ENCODE results near the gene OGDHL. TPM values are rescaled to one million over a fixed set of nuclear protein-coding genes. Genes with fewer than 3 reads are reported as not detected.
A peak's percentile ranks its signal among the peaks of the same experiment; 100 is the strongest.
"Not testable (repeated sequence)": the region's sequence is repeated elsewhere in the genome, so short reads cannot be mapped to it uniquely, and the experiment has no call there.

OGDHL gene
- total and polyA plus RNA-seq, 9 of the 15 experiments (the other 6 are each of a cell fraction or from before 2014, with no cell fraction given): 0.01 to 1.8 (median 0.91) TPM

GRCh38 chr10:49771046-49771445 is 8.9 kb upstream of the OGDHL start:
- CTCF ChIA-PET (ENCODE audit: low intra/inter-chr PET ratio); H3K4me3 ChIP-seq; DNase-seq (ENCODE audit: extremely low read depth in 1 of 4, low spot score in 3 of 4); H2AFZ ChIP-seq (ENCODE audit: low read depth, low read length); in situ Hi-C loops (cut with MboI); FAIRE-seq; H3K9me1 ChIP-seq (ENCODE audit: control insufficient read depth, insufficient read depth, low read length); H3K9ac ChIP-seq (ENCODE audit: insufficient read depth in 1 of 2, low read depth in 2 of 2, low read length in 2 of 2); H3K9me3 ChIP-seq (replicated peaks; ENCODE audit: control insufficient read depth, insufficient read depth, low read depth, low read length); H3K4me2 ChIP-seq (ENCODE audit: insufficient read depth, low read length); H4K20me1 ChIP-seq (replicated peaks; ENCODE audit: control insufficient read depth, insufficient read depth, low read length); H3K4me1 ChIP-seq (replicated peaks in 1 of 2; ENCODE audit: control insufficient read depth in 2 of 2, insufficient read depth in 2 of 2, low read length in 2 of 2); POLR2A ChIA-PET; H3K27ac ChIP-seq (ENCODE audit: extremely low read depth, low read depth, low read length); H3K36me3 ChIP-seq (ENCODE audit: control insufficient read depth, insufficient read depth, low read length); intact Hi-C loops (cut with micrococcal nuclease); H3K79me2 ChIP-seq (ENCODE audit: control insufficient read depth, insufficient read depth, low read length); ATAC-seq; BruUV-seq (replicated peaks): not testable (repeated sequence)
- WGBS (ENCODE audit: insufficient coverage, low coverage, missing lambda C conversion rate): 7% methylated on average over 11 of the region's 11 CpGs
- peaks cover 24 to 32% of the 10 kb centered on the region in 2 experiments for H3K27me3 ChIP-seq (ENCODE audit: control insufficient read depth in 2 of 2, insufficient read depth in 2 of 2, low read length in 2 of 2)

GRCh38 chr10:49769692-49770091 is 7.6 kb upstream of the OGDHL start:
- no peaks in the 10 kb centered on the region for H3K36me3 ChIP-seq (ENCODE audit: control insufficient read depth, insufficient read depth, low read length)
- no peaks in the 10 kb centered on the region for H3K4me1 ChIP-seq (replicated peaks in 1 of 2; ENCODE audit: control insufficient read depth in 2 of 2, insufficient read depth in 2 of 2, low read length in 2 of 2)
- ATAC-seq: no peak
- H3K27ac ChIP-seq (ENCODE audit: extremely low read depth, low read depth, low read length): no peak overlapping the region
- H2AFZ ChIP-seq (ENCODE audit: low read depth, low read length): no peak overlapping the region
- H3K4me3 ChIP-seq: no peak overlapping the region
- 0% methylated on average over 6 of the region's 8 CpGs for WGBS (ENCODE audit: insufficient coverage, low coverage, missing lambda C conversion rate)
- FAIRE-seq: no peak
- no peaks in the 10 kb centered on the region for H3K79me2 ChIP-seq (ENCODE audit: control insufficient read depth, insufficient read depth, low read length)
- TF ChIP-seq RREB1 (CRISPR knock-in tag; IDR thresholded peaks at IDR 0.05) (no peak), ZNF512 (tag; IDR thresholded peaks at IDR 0.05) (peak; percentile 51; the same call in 1 of the 2 replicates), SMARCA5 (IDR thresholded peaks at IDR 0.05) (no peak), HDAC6 (IDR thresholded peaks at IDR 0.05; ENCODE audit: low read depth, low read length) (no peak), POLR2G (IDR thresholded peaks at IDR 0.05; ENCODE audit: low read depth, low read length) (no peak)
- H3K4me2 ChIP-seq (ENCODE audit: insufficient read depth, low read length): no peak overlapping the region
- no peaks in the 10 kb centered on the region for H3K9me1 ChIP-seq (ENCODE audit: control insufficient read depth, insufficient read depth, low read length)
- POLR2A ChIA-PET: no interaction called here
- in situ Hi-C loops (cut with MboI) (no loop called here), intact Hi-C loops (cut with micrococcal nuclease) (no loop called here)
- no peaks in the 10 kb centered on the region for H4K20me1 ChIP-seq (replicated peaks; ENCODE audit: control insufficient read depth, insufficient read depth, low read length)
- CTCF ChIA-PET (ENCODE audit: low intra/inter-chr PET ratio): no interaction called here
- H3K9ac ChIP-seq (ENCODE audit: insufficient read depth in 1 of 2, low read depth in 2 of 2, low read length in 2 of 2): no peak overlapping the region
- H3K27me3 ChIP-seq (ENCODE audit: control insufficient read depth in 2 of 2, insufficient read depth in 2 of 2, low read length in 2 of 2): peaks cover 24 to 32% of the 10 kb centered on the region in 2 experiments
- BruUV-seq (replicated peaks): no TSS peak
- no peak for DNase-seq (ENCODE audit: extremely low read depth in 1 of 4, low spot score in 3 of 4)
- H3K9me3 ChIP-seq (replicated peaks; ENCODE audit: control insufficient read depth, insufficient read depth, low read depth, low read length): no peaks in the 10 kb centered on the region

Data from K562 (cell line).